AG04449 (cell line): ENCODE measurements around the gene CDC42BPB.
A peak's percentile ranks its signal among the peaks of the same experiment; 100 is the strongest.

Experiments
- CTCF ChIA-PET: fragments of 350-600 bp; formaldehyde crosslinking; extraction: SDS; loops from one replicate; lab custom pipeline; 2021; ENCODE audit warnings: antibody characterized with exemption; lab: Yijun Ruan, JAX
- POLR2A ChIA-PET: fragments of 400-600, 350-600 bp; formaldehyde crosslinking; extraction: SDS; loops from one replicate; lab custom pipeline; 2020; ENCODE audit warnings: antibody characterized with exemption, inconsistent platforms; lab: Yijun Ruan, JAX
- DNase-seq: peaks from one replicate; pipeline ENCODE4 v3.0.0-alpha.2; 2010; ENCODE audit warnings: low read depth, low spot score
- H3K4me3 ChIP-seq: 2 replicates; pipeline ENCODE4 v1.5.1; 2011; ENCODE audit warnings: low read depth, mild to moderate bottlenecking, control low read depth, low read length
- CTCF ChIP-seq: IDR thresholded peaks from one replicate; pipeline ENCODE4 v1.5.1; 2011; ENCODE audit warnings: mild to moderate bottlenecking, moderate library complexity, low read length, control low read depth, inconsistent platforms; ENCODE audit not compliant: insufficient read depth; ENCODE audit errors: missing control alignments

CDC42BPB gene

GRCh38 chr14:103074729-103075367 is 17.5 kb upstream of the CDC42BPB start:
- CTCF ChIA-PET: interaction anchor here (0.6 to 6.9 kb wide), 42 partner anchors 7 to 380 kb away, joined by 3 to 88 read pairs (median 4); partner anchors contain the start of genes CDC42BPB and LBHD2
- TF ChIP-seq CTCF: no peak
- POLR2A ChIA-PET: interaction anchor here (0.5 to 0.9 kb wide), 2 partner anchors 52 to 118 kb away, joined by 3 read pairs; no protein-coding TSS in a partner anchor
- peak overlapping the region; percentile 45; the same call in 1 of the 2 replicates for H3K4me3 ChIP-seq
- no peak for DNase-seq

- ChIA-PET POLR2A (interaction anchor here (0.5 to 0.9 kb wide), 2 partner anchors 51 to 117 kb away, joined by 3 read pairs; no protein-coding TSS in a partner anchor), CTCF (interaction anchor here (0.6 to 6.9 kb wide), 32 partner anchors 9 to 379 kb away, joined by 3 to 88 read pairs (median 5); partner anchors contain the start of gene CDC42BPB)
- no peak for DNase-seq
- no peak overlapping the region for H3K4me3 ChIP-seq
- TF ChIP-seq CTCF: no peak
These were observed 16.8 kb upstream of the CDC42BPB start for GRCh38 chr14:103073876-103074728.

GRCh38 chr14:103073367-103073875 is 16.1 kb upstream of the CDC42BPB start:
- DNase-seq: no peak
- no peak overlapping the region for H3K4me3 ChIP-seq
- no peak for TF ChIP-seq CTCF
- CTCF ChIA-PET: interaction anchor here (1.1 to 6.9 kb wide), 5 partner anchors 12 to 378 kb away, joined by 5 to 55 read pairs (median 15); partner anchors contain the start of gene CDC42BPB
- POLR2A ChIA-PET: no interaction called here

- POLR2A ChIA-PET: no interaction called here
- DNase-seq: no peak
- no peak overlapping the region for H3K4me3 ChIP-seq
- CTCF ChIA-PET: no interaction called here
- TF ChIP-seq CTCF: no peak
These were observed 15.4 kb upstream of the CDC42BPB start for GRCh38 chr14:103072595-103073366.

- POLR2A ChIA-PET: no interaction called here
- no peak overlapping the region for H3K4me3 ChIP-seq
- CTCF ChIA-PET: no interaction called here
- no peak for TF ChIP-seq CTCF
- no peak for DNase-seq
These were observed 14.3 kb upstream of the CDC42BPB start for GRCh38 chr14:103071544-103072251.
